Erythroblast (primary cell): Measurements from ENCODE around the gene C16orf74.

Experiments
- DNase-seq, 2 experiments: peaks; one replicate each; lab custom pipeline; 2025; lab: John Stamatoyannopoulos, UW
- GATA1 ChIP-seq: IDR thresholded peaks from 2 replicates; pipeline ENCODE4 v1.6.1; 2011; ENCODE audit warnings: low read depth, mild to moderate bottlenecking, control low read depth, low read length, moderate library complexity
- POLR2A ChIP-seq: IDR thresholded peaks from 2 replicates; pipeline ENCODE4 v1.6.1; 2011; ENCODE audit warnings: mild to moderate bottlenecking, low read length

Gene C16orf74

GRCh38 chr16:85763616-85764015 is 12.7 kb upstream of the C16orf74 start:
- no peak for DNase-seq
- TF ChIP-seq GATA1 (no peak), POLR2A (no peak)

GRCh38 chr16:85762970-85763369 is 12.1 kb upstream of the C16orf74 start:
- DNase-seq, result no peak
- TF ChIP-seq POLR2A, result no peak
- TF ChIP-seq GATA1, result no peak

GRCh38 chr16:85761861-85762260 is 11.0 kb upstream of the C16orf74 start:
- TF ChIP-seq POLR2A, result no peak
- no peak for TF ChIP-seq GATA1
- no peak for DNase-seq

GRCh38 chr16:85759631-85760419 is 8.9 kb upstream of the C16orf74 start:
- TF ChIP-seq GATA1 (no peak), POLR2A (no peak)
- peak; percentile 33 to 56 for DNase-seq

- TF ChIP-seq POLR2A, result no peak
- TF ChIP-seq GATA1, result no peak
- no peak for DNase-seq
These were observed 8.2 kb upstream of the C16orf74 start for GRCh38 chr16:85759136-85759535.

GRCh38 chr16:85757341-85757822 is 6.5 kb upstream of the C16orf74 start:
- no peak for DNase-seq
- no peak for TF ChIP-seq GATA1
- no peak for TF ChIP-seq POLR2A

- TF ChIP-seq GATA1 (no peak), POLR2A (no peak)
- no peak for DNase-seq
These were observed 5.3 kb upstream of the C16orf74 start for GRCh38 chr16:85755929-85756768.

- no peak for DNase-seq
- TF ChIP-seq GATA1, result no peak
- TF ChIP-seq POLR2A, result no peak
These were observed 3.5 kb upstream of the C16orf74 start for GRCh38 chr16:85754413-85754812.

- DNase-seq, result no peak
- TF ChIP-seq GATA1, result no peak
- TF ChIP-seq POLR2A, result no peak
These were observed 3.1 kb upstream of the C16orf74 start for GRCh38 chr16:85753976-85754375.

GRCh38 chr16:85753559-85753958 is 2.7 kb upstream of the C16orf74 start:
- no peak for TF ChIP-seq GATA1
- TF ChIP-seq POLR2A, result no peak
- no peak for DNase-seq

GRCh38 chr16:85752511-85753420 is 1.9 kb upstream of the C16orf74 start:
- DNase-seq, result no peak
- TF ChIP-seq GATA1, result no peak
- no peak for TF ChIP-seq POLR2A

- no peak for DNase-seq
These were observed 1.0 kb upstream of the C16orf74 start for GRCh38 chr16:85751698-85752501.

More at GRCh38 chr16:85751698-85752501, 1.0 kb upstream of the C16orf74 start:
- TF ChIP-seq GATA1 (no peak), POLR2A (no peak)
